ENCODE data around the gene WBP1L.

The WBP1L gene

GRCh38 chr10:102781921-102782557 is 38.3 kb downstream of the WBP1L start:
- DNase-seq: no peak

GRCh38 chr10:102782673-102783551 is 39.2 kb downstream of the WBP1L start:
- no peak for DNase-seq

GRCh38 chr10:102783568-102783967 is 39.8 kb downstream of the WBP1L start:
- DNase-seq: no peak

- DNase-seq: no peak
These were observed 42.1 kb downstream of the WBP1L start for GRCh38 chr10:102785818-102786217.

GRCh38 chr10:102791754-102792395 is 48.1 kb downstream of the WBP1L start:
- DNase-seq: no peak

GRCh38 chr10:102795453-102796406 is 52.0 kb downstream of the WBP1L start:
- DNase-seq: no peak

GRCh38 chr10:102796407-102797176 is 52.8 kb downstream of the WBP1L start:
- DNase-seq: no peak

- DNase-seq: no peak
These were observed 56.1 kb downstream of the WBP1L start for GRCh38 chr10:102799691-102800471.

- DNase-seq: no peak
These were observed 57.0 kb downstream of the WBP1L start for GRCh38 chr10:102800611-102801335.

GRCh38 chr10:102801496-102801895 is 57.7 kb downstream of the WBP1L start:
- DNase-seq: no peak

GRCh38 chr10:102801978-102802377 is 58.2 kb downstream of the WBP1L start:
- no peak for DNase-seq

GRCh38 chr10:102802920-102803534 is 59.3 kb downstream of the WBP1L start:
- no peak for DNase-seq

- no peak for DNase-seq
These were observed 60.8 kb downstream of the WBP1L start for GRCh38 chr10:102804382-102805055.

GRCh38 chr10:102808380-102808779 is 64.6 kb downstream of the WBP1L start:
- DNase-seq: no peak

- no peak for DNase-seq
These were observed 67.6 kb downstream of the WBP1L start for GRCh38 chr10:102811346-102811745.

GRCh38 chr10:102812231-102812876 is 68.6 kb downstream of the WBP1L start:
- DNase-seq: no peak

- no peak for DNase-seq
These were observed 69.3 kb downstream of the WBP1L start for GRCh38 chr10:102813017-102813541.

- no peak for DNase-seq
These were observed 70.1 kb downstream of the WBP1L start for GRCh38 chr10:102813734-102814452.

Measured in NCI-H774 (cell line).